ENCODE measurements around the gene PLXNB2.

Gene PLXNB2

DNA sequence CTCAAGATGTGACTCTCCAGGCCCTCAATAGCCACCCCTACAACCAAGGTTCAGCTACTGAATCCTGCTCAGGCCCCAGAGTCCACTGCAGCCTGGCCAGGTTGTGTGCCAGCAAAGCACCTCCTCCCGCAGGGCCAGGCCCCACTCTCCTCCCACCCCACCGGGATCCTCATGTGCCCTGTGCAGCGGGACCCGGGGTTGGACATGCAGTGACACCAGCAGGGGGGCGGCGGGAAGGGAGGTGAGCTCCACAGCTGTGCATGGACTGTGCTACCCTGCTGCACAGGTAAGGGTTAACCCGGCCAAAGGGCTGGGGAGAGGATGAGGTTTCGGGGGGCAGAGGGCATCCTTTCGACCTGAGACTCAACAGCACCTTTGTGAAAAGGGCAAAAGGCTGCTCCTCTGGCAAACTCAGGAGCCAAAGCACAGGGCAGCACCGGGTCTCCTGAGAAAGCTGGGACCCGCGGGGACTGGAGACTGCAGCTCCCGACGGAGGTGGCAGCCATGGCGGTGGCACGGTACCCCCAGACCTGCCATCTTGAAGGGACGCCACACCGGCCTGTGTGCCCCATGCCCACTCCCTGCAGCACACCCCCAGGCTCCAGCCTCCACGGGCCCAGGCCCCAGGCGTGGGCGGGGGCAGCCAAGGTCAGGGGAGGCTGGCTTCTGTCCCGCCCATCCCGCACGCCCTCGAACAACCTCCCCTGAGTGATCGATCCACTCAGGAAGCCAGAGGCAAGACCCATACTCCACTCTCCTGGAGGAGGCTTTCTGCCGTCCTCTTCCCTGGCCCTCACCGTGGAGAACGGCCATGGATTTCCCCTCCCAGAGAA, 10.6 kb downstream of the PLXNB2 start:
- DNase-seq = no peak

DNA sequence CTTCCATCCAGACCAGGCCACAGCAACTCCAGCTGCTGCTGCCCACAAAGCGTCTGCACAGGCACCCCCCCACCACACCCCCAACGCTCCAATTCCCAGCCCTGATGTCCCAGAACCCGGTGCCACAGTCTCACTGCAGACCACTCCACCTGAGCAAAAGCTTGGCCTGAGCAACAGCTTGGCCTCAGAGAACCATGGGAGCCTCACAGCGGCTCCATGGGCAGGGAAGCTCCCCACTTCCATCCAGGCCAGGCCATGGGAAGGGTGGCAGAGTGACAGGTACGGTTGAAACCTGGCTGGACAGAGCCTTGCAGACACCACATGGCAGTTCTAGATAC, 13.2 kb downstream of the PLXNB2 start:
- no peak for DNase-seq

DNA sequence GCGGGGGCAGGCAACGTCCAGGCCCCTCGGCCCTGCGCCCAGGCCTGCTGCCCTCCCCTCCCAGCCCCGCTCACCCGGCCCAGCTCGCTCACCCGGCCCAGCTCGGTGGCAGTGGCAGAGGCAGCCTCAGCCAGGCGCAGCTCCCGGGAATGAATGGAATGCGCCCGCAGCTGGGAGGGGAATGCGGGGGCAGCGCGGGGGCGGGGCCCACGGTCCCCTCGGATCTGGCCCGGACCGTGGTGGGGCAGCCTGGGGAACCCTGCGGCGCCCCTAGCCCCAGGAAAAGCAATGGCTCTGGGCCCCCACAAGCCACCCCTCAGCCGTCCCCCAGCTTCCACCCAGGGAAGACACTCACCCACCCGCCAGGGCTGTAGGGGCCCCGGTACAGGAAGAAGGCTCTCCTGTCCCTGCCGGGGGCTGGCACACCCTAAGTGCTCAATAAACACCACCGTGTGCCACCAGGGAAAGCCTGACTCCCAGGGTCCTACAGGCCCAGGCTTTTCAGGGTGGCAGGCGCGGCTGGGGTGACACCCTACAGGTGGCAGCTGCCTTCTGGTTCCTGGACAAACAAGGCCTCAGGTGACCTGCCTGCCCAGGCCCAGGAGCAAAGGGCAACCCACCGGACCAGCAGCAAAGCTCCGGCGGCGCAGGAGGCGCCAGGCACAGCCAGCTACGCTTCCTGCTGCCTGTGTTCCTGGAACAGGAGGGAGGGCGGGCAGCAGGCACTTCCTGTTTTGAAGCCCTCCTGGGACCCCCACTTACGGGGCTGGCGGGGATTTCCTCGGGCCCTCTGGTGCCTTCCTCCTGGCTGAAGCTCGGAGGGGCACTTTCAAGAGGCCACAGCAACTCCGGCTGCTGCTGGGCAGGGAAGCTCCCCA, 13.8 kb downstream of the PLXNB2 start:
- DNase-seq = no peak

DNA sequence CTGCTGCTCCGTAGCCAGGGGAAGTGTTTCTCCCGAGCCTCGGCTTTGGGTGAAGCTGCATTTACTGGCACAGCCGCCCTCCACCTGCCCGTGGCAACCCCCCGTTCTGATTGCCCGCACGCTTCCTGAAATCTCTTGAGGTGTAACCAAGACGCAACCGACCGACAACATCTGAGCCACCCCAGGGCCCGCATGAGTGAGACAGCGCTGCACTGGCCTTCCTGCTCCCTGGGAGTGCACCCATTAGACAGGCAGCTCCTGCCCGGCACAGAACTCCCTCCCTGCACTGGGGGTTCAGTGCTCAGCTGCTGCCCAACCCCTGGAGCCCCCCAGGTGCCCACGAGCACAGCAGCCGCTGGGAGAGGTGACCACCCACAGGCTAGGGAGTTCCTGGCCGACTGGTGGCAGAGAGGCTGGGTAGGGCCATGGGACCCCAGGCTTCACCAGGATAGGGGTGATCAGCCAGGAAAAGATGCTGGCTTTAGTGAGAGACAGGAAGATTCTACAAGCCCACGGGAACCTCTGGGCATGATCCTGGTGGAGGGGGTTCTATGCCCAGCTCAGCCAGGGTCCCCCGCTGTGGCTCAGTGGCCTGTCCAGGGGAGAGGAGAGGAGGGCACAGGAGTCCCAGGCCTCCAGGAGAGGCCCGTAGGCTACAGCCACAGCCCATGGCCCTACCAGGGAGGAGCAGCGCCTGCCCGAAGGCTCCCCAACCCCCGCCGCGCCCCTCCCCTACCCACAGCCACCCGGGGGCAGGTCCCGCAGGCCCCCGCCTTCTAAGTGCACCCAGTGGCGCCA, 14.6 kb downstream of the PLXNB2 start:
- DNase-seq = no peak

DNA sequence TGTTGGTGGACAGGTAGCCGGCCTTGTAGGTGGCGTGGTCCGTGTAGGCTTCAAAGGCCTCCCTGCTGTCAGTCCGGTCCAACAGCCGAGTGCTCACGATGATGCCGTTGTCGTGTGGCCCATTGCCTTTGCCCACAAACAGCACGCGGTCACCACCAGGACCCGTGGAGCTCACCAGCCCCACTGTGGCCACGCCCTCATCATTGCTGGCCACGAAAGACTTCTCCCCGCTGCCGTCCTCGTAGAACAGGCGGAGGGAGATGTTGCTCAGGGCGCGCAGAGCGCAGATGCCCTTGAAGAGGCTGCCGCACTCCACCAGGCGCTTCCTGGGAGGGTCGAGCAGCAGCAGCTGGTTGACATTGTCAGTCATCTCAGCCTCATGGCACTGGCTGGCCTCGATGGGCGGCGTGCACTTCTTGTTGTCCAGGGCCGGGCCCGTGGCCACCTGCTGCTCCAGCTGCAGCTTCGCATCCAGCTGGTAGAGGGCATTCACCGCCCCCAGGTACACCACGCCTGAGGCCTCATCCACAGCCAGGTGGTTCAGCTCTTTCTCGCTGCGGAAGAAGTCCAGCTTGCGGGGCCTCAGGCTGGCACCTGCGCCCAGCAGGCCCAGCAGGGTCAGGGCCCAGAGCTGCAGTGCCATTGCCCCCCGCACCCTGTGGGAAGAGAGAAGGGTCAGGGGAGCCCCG, 17.4 kb downstream of the PLXNB2 start:
- no peak for DNase-seq

DNA sequence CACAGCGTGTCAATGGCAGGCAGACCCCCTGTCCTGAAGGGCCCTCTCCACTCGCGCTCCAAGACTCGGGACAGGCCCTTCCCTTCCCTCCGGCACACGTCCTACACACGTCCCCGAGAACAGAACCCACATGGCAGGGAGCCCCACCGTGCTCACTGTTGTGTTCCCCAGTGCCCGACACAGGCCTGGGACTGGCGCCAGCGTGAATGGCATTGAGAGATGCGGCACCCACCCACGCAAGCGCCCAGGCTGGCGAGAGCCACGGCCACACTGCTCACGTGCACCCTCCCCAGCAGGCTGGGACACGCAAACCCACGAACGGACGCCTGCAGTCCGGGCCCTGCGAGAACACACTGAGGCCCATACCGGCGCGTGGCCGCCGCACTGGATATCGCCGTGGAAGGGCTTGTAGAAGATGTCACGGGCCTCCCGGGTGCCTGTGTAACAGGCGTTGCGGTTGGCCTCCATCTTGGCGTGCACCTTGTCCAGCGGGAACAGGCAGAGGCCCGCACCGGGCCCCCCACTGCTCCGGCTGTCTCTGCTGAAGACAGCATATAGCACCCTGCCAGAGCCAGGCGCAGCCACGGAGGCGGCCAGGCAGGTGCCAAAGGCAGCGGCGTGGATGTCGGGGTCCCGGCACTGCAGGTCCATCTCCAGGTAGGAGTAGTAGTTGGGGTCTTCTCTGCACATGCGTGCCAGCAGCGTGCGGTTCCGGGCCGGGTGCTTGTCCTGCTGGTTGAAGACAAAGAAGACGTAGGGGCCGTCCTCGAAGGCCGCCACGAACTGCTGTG, 18.1 kb downstream of the PLXNB2 start:
- no peak for DNase-seq

DNA sequence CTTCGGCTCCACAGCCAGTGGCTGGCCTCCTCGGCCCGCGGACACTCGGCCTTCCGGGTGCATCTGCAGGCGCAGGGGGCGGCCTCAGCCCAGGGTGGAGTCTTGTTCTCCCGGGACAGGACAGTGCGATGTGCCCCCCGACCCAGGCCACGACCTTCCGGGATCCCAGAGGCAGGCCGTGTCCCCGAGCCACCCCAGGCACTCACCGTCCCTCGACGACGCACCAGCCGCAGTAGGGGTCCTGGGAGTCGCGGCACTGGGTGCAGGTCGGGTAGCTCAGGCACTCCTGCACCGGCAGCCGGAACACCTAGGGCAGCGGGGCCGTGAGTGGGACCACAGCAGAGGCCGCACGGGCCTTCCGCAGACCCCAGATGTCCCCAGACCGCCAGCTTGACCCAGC, 19.7 kb downstream of the PLXNB2 start:
- DNase-seq = no peak

DNA sequence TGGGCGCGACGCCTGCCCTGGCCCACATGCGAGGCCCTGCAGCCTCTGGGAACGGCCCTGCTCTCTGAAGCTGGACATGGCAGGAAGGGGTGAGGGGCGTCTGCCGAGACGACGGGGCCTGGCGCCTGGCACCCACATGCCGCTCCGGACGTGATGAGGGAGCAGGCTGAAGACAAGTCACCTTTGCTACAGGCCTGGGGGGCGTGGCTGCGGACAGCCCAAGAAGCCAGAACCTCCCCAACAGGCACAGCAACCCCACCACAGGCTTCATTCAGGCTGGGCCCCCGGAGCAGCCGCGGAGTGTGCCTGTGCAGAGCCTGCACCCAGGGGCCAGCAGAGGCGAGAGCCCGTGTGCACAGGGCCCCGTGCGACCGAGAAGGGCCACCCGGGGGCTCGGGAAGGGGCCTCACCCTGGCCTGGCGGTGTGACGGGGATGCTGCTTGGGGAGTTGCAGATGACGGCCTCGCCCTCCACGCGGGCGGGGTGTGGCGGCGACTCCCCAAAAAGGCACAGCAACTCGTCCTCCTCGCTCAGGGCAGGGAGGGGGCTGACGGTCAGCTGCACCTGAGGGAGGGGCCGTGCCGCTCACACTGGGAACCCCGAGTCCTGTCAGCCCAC, 20.6 kb downstream of the PLXNB2 start:
- DNase-seq = no peak

DNA sequence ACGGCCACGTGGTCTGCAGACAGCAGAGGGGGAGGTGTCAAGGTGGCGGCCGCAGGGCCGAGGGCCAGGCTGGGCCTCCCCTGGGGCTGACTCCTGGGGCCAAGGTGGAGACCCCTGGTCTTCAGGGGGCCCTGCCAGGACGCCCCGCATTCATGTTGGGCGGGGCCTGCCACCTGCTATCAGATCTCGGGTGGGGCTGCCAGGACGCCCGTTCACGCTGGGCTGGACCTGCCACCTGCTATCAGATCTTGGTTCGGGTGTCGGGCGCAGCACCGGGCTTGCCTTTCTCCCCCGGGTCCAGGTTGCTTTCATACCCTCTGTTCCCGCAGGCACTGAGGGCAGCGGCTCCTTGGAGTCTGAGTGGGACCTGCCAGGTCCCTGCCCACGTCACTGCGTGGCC, 21.2 kb downstream of the PLXNB2 start:
- no peak for DNase-seq

DNA sequence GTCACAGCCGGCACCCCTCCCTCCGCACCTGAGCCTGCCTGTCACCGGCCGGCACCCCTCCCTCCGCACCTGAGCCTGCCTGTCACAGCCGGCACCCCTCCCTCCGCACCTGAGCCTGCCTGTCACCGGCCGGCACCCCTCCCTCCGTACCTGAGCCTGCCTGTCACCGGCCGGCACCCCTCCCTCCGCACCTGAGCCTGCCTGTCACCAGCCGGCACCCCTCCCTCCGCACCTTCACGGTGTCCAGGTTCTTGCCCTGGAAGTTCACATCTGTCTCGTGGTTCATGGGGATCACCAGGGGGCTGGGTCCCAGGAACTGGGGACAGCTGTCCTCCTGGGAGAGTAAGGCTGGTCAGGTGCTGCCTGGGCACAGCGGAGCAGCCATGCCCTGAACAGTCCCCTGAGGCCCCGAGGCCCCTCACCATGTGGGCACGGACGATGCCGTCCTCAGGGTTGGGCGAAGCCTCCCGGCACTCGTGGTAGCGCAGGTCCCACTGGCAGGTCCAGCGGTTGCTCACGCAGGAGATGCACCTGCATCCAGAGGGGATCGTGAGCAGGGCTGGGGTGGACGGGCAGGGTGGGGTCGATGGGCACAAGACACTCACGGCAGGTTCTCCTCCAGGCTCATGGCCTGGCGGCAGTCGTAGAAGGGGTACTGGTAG, 21.7 kb downstream of the PLXNB2 start:
- DNase-seq = no peak

DNA sequence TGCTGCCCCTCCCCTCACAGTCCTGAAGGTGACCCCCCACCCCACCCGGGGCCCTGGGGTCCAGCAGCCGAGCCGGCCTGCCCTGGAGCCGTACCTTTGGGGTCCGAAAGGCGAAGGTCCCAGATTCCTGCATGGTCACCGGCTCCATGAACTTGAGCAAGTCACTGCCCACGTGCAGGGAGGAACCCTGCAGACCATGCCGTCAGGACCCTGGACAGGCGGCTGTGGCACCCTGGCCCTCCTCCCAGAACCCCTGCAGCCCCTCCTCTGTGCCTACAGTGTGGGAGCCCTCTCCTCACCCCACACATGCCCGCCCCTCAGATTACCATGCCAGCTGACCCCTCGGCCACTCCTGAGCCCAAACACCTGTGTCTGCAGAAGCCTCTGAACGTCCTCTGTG, 23.0 kb downstream of the PLXNB2 start:
- no peak for DNase-seq

DNA sequence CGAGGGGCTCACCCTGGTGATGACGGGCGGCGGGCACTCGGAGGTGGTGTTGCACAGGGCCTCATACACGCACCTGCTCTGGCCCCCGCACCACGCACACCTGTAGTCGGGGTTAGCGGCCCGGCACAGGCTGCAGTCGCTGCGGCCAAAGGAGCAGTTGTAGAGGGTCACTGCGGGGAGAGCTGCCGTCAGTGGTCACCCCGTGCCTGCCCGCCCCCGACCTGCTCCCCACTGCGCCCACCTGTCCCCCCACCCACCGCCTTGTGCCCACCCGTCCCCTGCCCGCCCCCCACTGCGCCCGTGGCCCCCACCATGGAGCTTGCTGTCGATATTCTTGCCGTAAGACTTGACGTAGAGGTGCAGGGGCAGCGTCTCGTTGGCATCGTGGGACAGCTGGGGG, 23.6 kb downstream of the PLXNB2 start:
- DNase-seq = no peak

DNA sequence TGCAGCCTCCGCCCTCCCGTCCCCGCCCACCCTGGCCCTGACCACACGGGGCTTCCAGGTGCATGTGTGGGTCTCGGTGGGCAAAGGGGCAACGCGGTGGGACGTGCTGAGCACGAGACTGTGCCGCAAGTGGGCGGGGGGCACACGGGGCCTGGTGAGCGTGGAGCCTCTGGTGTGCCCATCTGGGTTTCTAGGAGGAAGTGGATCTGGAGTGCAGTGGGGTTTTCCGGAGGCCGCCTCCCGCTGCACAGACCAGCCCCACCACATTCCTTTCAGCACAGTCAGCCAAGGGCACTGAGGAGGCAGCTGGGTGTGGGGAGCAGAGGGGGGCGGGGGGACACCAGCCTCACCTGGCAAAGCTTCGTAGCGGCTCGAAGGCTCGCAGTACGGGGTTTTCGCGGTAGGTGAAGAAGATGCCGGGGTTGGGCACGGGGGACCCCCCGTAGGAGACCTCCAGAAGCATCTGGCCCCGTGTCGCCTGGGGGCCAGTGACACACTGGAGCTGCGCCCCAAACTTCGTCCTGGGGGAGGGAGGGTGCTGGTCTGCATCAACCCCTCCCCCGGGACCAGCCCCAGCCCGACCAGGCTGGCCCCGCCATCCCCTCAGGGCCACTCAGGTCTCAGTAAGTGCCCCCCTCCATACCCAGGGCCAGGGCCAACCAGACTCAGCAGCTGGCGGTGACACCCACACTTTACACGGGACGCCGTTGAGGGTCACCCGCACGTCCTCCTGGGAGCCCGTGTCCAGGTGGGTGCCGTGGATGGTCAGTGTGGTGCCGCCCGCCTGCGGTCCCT, 24.9 kb downstream of the PLXNB2 start:
- no peak for DNase-seq

DNA sequence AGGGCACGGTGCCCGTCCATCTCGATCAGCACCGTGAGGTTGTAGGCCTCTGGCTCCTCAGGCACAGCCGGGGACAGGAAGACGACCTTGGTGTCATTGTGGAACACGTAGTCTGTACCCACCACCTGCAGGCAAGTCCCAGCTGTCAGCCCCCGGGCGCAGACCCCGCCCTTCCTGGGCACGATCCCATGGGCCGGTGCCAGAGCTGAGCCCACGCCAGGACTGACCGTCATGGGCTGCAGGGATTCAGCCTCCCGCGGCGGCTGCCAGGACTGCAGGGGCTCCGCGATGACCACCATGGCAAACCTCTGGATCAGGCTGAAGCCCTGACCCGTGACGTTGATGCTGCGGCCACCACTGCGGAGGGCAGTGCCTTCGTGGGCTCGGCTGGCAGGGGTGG, 25.5 kb downstream of the PLXNB2 start:
- DNase-seq = no peak

DNA sequence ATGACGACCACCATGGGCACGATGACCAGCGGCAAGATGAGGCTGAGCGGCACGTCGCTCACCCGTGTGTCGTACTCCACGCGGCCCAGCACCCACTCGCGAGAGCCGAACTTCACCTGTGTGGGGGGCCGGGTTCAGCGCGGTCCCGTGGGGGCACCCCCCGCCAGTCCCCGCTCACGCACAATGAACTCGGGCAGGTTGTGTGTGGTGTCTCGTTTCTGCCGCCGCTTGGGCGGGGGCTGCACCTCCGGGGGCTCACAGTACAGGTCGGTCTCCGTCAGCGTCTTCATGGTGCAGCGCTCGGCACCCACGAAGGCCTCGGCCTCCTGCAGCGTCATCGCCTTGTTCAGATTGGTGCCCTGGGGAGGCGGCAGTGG, 26.1 kb downstream of the PLXNB2 start:
- DNase-seq = no peak

DNA sequence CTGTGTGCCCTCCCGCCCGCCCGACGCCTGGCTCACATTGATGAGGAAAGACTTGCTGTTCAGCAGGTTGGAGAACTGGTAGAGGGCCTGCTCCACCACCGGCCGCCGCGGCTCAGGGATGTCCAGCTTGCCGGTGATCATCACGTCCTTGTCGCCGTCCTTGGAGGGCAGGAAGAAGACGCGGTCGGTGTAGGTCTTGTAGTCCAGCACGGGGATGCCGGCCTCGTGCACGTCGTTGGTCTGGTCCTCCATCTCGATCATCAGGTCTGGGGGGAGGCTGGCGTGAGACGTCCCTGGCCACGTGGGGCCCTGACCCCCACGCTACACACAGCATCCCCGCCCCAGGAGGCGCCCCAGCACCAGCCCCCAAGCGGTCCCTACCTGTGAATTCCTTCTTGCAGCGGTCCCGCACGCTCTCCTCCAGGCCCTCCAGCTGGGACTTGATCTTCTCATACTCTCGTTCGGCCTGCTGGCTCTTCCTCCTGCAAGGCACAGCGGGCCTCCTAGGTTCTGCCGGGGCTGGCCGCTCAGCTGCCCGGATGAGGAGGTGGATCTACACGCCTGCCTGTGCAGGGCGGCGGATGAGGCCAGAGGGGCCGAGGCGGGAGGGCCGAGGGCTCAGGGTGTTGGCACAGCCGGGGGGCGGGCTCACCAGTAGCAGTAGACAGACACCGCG, 26.6 kb downstream of the PLXNB2 start:
- no peak for DNase-seq

DNA sequence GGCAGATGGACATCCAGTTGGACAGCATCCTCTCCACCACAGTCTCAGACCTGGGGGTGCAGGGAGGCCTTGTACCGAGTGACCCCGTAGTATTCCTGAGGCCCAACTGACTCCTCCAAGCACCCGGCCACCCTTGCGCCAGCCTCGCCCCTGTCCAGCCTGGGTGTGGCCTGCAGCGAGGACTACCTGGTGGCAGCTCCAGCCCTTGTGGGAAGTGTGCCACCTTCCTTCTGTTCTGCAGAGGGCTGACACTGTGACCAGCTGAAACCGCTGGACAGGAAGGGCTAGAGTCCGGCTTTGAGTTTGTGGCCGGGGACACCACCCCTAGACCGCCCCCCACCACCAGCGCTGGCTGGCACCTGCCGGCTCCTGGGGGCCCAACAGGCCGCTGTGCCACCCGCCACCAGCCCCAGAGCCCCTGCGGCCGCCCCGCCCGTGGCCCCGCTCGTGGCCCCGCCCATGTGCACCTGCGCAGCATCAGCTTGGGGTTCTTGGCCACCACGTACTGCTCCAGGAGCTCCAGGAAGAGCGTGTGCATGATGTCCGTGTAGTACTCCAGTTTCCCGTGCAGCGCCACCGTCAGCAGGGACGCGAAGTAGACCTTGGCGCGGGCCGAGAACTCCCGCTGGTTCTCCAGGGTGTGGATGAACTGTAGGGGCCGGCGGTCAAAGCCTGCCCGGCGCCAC, 27.3 kb downstream of the PLXNB2 start:
- DNase-seq = no peak

DNA sequence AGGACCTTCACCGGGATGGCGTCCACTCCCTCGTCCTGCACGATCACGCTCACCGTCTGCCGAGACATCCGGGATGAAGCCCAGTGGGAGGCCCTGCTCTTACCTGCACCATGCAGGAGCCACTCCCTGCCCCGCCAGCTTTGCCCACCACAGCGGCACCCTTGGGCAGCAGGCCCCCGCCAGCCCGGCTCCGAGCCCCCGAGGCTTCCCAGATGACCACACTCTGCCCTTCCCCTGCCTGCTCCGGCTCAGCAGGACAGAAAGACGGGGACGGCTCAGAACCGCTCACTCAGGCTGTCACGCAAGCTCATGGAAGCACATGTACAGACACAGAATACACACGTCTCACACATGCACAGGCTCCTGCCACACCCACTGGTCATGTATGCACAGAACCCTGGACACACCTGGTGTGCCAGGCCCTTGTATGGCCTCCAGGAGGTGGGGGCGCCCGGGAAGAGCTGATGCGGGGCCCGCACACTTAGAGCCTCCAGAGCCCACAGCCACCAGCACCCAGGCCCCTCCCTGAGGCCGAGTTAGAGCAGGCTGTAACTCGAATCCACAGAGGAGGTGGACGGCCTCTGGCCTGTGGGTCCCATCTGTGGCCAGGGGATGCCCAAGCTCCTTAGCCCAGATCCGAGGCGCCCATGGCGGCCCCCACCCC, 28.4 kb downstream of the PLXNB2 start:
- DNase-seq = no peak

Data from NCI-H2171 treated with DMSO at 0.1 percent for 48 hours (cell line).